ENCODE results near the gene ARFRP1.

GRCh38 chr20:63687419-63688178 lies 20.2 kb downstream of the ARFRP1 start:
- TF ChIP-seq, protein P1, sequence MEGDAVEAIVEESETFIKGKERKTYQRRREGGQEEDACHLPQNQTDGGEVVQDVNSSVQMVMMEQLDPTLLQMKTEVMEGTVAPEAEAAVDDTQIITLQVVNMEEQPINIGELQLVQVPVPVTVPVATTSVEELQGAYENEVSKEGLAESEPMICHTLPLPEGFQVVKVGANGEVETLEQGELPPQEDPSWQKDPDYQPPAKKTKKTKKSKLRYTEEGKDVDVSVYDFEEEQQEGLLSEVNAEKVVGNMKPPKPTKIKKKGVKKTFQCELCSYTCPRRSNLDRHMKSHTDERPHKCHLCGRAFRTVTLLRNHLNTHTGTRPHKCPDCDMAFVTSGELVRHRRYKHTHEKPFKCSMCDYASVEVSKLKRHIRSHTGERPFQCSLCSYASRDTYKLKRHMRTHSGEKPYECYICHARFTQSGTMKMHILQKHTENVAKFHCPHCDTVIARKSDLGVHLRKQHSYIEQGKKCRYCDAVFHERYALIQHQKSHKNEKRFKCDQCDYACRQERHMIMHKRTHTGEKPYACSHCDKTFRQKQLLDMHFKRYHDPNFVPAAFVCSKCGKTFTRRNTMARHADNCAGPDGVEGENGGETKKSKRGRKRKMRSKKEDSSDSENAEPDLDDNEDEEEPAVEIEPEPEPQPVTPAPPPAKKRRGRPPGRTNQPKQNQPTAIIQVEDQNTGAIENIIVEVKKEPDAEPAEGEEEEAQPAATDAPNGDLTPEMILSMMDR (IDR thresholded peaks at IDR 0.05) = no peak
- TF ChIP-seq POLR2A (IDR thresholded peaks at IDR 0.05) = no peak

All from right lobe of liver (tissue), 4 donors.